GOT3 (cell line): Measurements from ENCODE around the gene KRTAP17-1.

Source experiments
- DNase-seq: peaks from one replicate; lab custom pipeline; 2025; ENCODE audit warnings: mixed read lengths; lab: John Stamatoyannopoulos, UW

Gene KRTAP17-1

GRCh38 chr17:41332239-41332638, 16.7 kb upstream of the KRTAP17-1 start:
- DNase-seq = no peak

DNA sequence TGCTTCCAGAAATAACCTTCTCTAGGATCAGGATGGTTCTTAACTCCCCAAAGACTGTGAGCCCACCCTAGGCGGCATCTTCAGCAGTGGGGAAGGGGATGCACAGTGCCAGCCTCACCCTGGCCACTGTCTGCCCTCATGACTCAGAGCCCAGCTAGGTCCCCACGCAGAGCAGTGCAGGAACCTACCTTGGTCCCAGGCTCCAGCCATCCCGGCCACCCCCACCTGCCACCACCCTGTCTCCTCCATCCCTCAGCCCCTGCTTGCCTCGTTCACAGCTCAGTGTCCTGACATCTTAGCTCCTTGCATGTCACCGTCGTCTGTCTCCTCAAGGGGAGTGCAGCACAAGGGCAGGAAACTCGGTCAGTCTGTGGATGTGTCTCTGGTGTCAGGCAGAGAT, 16.1 kb upstream of the KRTAP17-1 start:
- DNase-seq = no peak

DNA sequence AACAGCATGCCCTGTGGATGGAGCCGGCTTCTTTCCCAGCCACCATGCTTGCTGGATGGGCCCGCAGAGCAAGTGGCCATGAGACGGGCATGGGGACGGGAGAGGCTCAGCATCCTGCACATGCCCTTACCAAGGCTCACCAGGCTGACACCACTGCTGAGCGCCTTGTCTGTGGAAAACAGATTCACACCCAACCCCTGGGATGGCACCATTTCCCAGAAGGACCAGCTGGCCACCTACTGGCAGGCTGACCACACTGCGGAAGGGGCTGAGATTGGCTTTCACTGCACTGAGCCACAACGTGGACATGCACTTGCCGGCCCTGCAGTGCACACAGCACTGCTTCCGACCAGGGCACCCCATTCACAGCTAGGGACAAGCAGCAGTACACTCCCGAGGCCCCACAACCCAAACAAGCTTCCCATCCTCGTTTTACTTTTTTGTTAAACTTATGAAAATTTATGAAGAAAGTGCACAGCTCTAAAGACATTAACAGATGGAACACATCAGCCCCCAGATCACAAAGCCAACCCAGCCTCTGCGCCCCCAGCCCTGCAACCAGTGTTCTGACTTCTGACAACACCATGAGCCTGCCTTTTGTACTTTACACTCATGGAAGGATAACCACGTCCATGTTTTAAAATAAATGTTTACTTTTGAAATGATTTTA, 13.9 kb upstream of the KRTAP17-1 start:
- DNase-seq = no peak

- DNase-seq = no peak
Observed at GRCh38 chr17:41328207-41328606, 12.7 kb upstream of the KRTAP17-1 start.

DNA sequence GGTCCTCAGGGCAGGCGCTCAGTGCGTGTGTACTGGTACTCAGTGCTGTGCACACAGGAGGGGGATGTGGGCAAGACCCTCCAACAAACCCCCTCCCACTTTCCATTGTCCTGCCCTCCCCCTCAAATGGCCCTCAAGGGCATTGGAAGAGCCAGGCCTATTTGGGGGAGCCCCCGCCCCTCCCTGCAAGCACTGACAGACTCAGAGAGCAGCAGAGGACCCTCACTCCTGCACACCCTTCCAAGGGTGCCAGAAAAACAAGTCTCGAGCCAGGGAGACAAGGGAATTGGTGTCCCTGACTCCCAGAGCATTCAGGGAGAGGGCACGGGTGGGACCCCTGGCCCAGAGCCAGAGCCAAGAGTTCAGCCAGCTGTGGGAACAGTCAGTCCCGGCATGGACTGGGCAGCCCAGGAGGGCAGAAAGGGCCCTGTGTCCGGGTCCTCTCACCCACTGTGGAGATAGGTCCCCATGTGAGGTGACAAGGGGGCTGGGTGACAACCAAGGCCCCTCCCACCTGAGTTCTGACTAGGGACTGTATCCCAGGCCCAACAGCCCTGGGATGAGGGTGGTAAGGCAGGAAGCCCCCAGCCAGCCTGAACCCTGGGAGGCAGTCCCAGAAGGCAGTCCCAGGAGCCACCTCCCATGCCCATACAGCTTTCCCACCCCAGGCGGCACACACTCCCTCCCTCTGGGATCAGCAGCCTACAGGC, 12.1 kb upstream of the KRTAP17-1 start:
- DNase-seq = no peak

DNA sequence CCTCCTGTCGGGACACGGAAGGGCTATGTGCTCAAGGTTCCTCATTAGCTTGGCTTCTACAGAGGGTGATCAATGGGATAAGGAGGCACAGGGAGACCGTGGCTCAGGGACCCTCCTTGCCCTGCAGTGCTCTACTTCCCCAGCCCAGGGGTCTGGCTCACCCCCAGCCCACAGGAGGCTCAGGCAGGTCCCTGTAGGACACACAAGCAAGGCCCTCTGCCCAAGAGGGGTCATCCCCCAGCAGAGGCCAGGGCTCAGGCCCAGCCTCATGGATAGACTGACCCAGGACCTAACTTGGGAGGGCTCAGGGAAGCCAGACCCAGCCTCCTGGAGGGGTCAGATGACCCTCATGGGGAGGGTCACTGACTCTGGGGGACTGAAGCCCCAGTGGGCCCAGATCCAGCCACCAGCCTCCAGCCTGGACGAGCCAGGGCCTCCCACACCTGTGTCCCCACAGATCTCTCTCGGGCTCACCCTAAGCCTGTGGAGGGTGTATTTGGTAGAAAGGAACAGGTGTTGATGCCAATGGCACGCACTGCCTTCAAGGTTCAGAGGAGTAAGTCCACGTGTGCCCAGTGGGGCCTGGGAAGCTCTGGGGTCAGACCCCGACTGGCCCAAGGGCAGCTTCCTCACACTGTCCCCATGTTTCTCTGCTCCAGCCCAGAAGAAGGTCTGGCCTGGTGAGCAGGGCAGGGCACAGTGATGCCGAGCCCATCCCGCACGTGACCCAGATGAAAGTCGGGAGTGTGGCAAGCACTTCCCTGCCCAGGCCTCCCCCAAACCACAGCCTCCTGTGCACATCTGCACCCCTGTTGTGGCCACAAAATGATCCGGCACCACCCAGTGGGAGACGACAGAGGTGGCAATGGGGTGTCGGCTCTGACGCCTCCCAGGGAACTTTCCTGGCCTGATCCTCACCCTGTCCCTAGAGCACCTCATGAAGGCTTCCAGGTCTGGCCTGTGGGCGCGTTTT, 10.9 kb upstream of the KRTAP17-1 start:
- no peak for DNase-seq

DNA sequence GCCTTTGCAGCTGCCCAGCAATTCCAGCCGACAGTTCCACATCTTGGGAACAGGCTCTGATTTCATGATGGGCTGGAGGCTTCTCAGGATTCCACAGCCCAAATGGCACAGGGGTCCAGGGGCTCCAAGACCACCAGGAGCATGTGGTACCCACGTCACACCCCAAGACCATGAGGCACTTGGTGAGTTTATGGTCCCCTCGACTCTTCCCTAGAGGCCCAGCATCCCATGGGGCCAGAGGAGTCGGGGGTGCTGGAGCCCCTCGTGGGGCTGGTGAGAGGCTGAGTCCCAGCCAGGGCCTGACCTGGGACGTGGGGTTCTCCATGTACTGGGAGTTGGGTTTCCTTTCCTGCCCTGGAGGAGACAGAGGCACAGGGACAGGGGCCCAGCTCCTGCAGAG, 10.1 kb upstream of the KRTAP17-1 start:
- DNase-seq = no peak

GRCh38 chr17:41325126-41325525, 9.6 kb upstream of the KRTAP17-1 start:
- DNase-seq = no peak

GRCh38 chr17:41324180-41325075, 8.9 kb upstream of the KRTAP17-1 start:
- DNase-seq = no peak

GRCh38 chr17:41322903-41323895, 7.7 kb upstream of the KRTAP17-1 start:
- no peak for DNase-seq

GRCh38 chr17:41322094-41322902, 6.8 kb upstream of the KRTAP17-1 start:
- no peak for DNase-seq

DNA sequence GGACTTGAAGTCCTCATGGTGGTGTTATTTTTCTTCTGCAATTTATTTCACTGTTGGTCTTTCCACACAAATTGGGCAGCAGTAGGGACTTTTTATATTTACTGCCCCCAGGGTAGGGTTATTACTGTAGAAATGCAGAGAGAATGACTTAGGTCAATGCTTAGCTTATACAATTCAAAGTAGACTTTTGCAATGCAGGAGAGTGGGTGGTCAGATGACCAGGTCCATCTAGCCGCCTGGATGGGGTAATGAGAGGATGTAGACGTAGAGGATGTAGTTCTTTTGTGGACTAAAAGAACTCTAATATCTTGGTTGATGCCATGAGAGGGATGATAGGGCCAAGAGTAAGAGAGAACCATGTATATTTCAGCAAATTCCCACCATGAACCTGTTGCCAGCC, 2.7 kb upstream of the KRTAP17-1 start:
- DNase-seq = no peak

DNA sequence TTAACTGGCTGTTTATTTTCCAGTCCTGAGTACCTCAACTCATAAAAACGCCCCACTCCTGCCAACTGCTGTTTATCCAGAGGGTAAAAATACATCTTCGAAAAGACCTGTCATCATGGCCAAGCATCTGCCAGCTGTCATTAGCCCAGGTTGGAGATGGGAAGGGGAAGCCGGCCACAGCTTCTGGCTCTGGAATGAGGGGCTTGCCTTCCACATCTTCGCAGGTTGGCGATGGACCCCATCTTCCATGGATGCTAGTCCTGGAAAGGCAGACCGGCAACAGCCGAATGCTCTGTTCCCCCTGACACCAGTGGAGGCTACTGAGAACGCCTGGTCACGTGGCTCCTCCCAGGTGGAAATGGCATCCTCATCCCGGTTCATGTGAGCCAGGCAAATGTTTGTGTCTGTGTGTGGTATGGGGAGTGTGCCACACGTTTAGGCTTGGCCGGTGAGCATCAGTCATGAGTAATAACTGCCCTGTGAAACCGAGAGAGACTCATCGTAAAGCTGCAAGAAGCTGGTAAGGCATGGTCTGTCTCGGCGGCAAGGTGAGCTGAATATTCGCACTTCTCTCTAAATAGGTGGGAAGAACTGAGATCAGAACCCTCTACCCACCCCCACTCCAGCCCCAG, 420 bp upstream of the KRTAP17-1 start:
- DNase-seq = no peak

GRCh38 chr17:41311111-41311510, 4.4 kb downstream of the KRTAP17-1 start:
- no peak for DNase-seq

DNA sequence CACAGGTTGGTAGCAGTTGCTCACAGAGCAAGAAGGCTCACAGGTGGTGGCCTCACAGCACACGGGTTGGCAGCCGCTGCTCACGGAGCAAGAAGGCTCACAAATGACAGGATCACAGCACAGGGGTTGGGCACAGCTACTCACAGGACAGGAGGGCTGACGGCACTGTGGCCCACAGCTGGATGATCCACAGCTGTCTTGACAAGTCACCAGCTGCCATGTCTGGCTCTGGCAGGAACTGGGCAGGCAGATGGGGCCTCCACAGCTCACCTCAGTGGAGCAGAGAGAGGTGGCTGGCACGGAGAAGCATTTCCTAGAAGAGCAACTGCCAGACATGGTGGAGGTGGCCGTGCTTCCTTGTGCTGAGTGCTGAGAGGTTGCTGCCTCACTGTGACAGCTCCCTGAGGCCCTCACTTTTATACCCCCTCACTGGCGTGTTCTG, 6.6 kb downstream of the KRTAP17-1 start, which contains the start of gene KRTAP16-1:
Gene KRTAP16-1, minus strand, starts transcription at position 392 of the 442 bp plus-strand sequence. Its CDS starts 56 bp downstream, at position 336.
- DNase-seq = no peak

GRCh38 chr17:41308251-41308917, 7.1 kb downstream of the KRTAP17-1 start:
- DNase-seq = no peak

DNA sequence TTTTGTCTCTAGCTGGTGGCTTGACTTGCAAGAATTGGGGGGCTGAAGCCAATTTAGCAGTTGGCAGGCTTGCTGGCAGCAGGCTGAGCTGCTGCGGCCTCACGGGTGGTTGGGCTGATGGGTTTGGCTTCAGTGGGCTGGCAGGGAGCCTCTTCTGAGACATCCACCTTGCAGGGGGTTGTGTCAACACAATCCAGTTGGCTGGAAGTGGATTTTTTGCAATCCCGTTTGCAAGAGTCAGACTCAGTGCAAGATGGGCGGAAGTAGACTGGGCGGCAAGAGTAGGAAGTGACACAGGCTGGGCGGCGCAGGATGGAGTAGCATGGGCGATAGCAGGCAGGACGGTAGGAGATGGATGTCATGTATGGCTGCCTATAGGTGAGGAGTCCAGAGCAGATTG, 7.9 kb downstream of the KRTAP17-1 start:
- DNase-seq = no peak

- no peak for DNase-seq
Observed at GRCh38 chr17:41304091-41304490, 11.4 kb downstream of the KRTAP17-1 start.
